ENCODE results near the gene HIVEP1.
A peak's percentile ranks its signal among the peaks of the same experiment; 100 is the strongest.

The HIVEP1 gene

DNA sequence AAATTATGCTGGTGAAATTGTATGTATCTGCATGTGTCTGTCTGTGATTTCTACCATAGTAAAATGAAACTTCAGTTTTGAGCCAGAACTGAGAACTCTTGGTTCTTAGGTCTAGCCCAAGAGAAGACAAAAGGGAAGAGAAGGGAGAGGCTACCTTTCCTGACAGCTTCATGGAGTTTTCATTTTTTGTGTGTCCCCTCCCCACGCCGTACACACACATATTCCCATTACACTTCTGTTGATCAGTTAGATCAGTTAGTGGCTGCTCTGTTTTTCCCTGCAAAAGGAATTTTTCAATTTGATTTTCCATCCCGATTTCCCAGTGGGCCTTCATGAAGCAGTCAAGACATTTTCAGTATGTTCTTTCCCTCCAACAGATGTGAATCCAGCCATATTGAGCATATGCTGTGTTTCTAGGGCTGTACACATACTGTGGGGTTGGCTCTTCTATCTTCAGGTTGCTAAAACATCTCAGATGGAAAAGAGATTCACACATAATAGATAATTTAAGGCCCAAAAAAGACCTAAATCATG is 52.5 kb downstream of the HIVEP1 start:
- no peak for DNase-seq (ENCODE audit: low read depth)
- H3K4me3 ChIP-seq (ENCODE audit: control insufficient read depth, low read depth, low read length): no peak overlapping the region
- TF ChIP-seq, protein P1, sequence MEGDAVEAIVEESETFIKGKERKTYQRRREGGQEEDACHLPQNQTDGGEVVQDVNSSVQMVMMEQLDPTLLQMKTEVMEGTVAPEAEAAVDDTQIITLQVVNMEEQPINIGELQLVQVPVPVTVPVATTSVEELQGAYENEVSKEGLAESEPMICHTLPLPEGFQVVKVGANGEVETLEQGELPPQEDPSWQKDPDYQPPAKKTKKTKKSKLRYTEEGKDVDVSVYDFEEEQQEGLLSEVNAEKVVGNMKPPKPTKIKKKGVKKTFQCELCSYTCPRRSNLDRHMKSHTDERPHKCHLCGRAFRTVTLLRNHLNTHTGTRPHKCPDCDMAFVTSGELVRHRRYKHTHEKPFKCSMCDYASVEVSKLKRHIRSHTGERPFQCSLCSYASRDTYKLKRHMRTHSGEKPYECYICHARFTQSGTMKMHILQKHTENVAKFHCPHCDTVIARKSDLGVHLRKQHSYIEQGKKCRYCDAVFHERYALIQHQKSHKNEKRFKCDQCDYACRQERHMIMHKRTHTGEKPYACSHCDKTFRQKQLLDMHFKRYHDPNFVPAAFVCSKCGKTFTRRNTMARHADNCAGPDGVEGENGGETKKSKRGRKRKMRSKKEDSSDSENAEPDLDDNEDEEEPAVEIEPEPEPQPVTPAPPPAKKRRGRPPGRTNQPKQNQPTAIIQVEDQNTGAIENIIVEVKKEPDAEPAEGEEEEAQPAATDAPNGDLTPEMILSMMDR (conservative IDR thresholded peaks at IDR 0.05; ENCODE audit: control insufficient read depth, insufficient read depth, low read depth, low read length): no peak

DNA sequence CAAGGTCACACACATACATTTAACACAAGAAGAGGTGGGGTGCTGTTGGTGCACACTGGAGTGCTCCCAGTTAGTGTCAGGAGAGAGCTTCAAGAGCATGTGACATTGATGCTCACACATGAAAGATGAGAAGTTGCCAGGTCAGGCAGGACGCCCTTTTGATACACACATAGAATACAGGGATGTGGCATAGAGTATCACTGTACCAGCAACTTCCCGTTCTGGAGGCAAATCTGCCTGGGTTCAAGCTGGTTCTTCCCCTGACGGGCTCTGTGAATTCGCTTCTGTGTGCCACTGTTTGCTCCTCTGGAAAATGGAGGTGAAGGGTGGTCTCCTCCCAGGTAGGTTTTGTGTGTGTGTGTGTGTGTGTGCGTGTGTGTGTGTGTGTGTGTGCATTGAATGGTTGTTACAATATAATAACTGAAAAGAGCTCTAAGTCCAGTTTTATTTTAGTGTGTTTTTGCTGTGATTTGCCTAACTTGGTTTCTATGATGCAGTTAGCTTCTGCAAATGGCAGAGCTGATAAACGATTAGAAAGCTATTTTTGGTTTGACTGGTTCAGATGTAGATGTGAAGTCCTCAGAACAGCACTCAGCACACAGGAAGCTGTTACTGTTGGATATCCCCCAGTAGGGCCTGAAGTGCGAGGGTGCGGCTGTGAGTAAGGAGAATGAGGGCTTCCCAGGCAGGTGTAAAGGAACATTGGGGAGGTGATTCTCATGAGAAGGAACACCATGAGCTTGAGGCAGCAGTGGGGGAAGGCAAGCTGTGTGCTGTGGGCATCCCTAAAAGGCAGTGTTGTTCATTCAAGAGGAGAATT is 53.4 kb downstream of the HIVEP1 start:
- DNase-seq (ENCODE audit: low read depth): no peak
- no peak overlapping the region for H3K4me3 ChIP-seq (ENCODE audit: control insufficient read depth, low read depth, low read length)
- TF ChIP-seq, protein P1 (conservative IDR thresholded peaks at IDR 0.05; ENCODE audit: control insufficient read depth, insufficient read depth, low read depth, low read length): no peak

DNA sequence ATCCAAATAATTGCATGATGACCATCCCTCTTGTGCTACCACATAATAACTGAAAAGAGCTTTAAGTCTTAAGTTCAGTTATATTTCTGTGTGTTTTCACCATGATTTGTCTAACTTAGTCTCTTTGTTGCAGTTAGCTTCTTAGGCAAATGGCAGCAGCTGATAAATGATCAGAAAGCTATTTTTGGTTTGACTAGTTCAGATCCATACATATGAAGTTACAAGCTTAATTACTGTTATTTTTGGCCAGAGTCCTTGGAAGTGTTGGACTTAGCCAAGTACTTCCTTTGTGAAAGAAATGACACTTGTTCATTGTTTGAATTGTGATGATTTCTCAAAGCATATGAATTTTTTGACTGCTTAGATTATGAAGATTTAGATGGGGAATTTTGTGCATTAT is 54.2 kb downstream of the HIVEP1 start:
- DNase-seq (ENCODE audit: low read depth): peak; percentile 50
- H3K4me3 ChIP-seq (ENCODE audit: control insufficient read depth, low read depth, low read length): no peak overlapping the region
- TF ChIP-seq, protein P1 (conservative IDR thresholded peaks at IDR 0.05; ENCODE audit: control insufficient read depth, insufficient read depth, low read depth, low read length): no peak

DNA sequence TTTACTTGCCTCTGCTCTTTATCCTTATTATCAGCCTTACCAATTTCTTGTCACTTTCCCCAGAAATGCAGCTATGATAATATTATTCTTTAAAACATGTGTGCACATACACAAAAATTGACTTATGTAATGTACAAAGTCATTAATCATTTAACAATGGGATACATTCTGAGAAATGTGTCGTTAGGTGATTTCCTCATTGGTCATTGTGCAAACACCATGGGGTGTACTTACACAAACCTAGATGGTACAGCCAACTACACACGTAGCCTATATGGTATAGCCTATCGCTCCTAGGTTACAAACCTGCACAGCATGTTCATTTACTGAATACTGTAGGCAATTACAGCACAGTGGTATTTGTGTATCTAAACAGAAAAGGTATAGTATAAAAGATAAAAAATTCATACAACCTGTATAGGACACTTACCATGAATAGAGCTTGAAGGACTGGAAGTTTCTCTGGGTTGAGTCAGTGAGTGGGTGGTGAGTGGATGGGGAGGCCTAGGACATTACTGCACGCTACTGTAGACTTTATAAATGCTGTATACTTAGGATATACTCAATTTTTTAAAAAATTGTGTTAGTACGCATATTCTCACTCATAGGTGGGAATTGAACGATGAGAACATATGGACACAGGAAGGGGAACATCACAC is 56.9 kb downstream of the HIVEP1 start:
- DNase-seq (ENCODE audit: low read depth): no peak
- TF ChIP-seq, protein P1 (conservative IDR thresholded peaks at IDR 0.05; ENCODE audit: control insufficient read depth, insufficient read depth, low read depth, low read length): no peak
- H3K4me3 ChIP-seq (ENCODE audit: control insufficient read depth, low read depth, low read length): no peak overlapping the region

DNA sequence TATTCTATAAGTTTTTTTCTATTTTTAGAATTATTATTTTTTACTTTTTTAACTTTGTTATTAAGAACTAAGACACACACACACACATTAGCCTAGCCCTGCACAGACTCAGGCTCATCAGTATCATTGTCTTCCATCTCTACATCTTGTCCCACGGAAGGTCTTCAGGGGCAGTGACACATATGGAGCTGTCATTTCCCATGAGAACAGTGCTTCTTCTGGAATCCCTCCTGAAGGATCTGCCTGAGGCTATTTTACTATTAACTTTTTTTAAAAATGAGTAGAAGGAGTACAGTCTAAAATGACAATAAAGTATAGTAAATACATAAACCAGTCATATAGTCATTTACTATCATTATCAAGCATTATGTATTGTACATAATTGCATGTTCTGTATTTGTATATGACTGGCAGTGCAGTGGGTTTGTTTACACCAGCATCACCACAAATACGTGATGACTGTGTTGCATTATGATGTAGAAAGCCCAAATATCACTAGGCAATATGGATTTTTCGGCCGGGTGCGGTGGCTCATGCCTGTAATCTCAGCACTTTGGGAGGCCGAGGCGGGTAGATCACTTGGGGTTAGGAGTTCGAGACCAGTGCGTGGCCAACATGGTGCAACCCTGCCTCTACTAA is 57.9 kb downstream of the HIVEP1 start:
- no peak for DNase-seq (ENCODE audit: low read depth)
- TF ChIP-seq, protein P1 (conservative IDR thresholded peaks at IDR 0.05; ENCODE audit: control insufficient read depth, insufficient read depth, low read depth, low read length): no peak

DNA sequence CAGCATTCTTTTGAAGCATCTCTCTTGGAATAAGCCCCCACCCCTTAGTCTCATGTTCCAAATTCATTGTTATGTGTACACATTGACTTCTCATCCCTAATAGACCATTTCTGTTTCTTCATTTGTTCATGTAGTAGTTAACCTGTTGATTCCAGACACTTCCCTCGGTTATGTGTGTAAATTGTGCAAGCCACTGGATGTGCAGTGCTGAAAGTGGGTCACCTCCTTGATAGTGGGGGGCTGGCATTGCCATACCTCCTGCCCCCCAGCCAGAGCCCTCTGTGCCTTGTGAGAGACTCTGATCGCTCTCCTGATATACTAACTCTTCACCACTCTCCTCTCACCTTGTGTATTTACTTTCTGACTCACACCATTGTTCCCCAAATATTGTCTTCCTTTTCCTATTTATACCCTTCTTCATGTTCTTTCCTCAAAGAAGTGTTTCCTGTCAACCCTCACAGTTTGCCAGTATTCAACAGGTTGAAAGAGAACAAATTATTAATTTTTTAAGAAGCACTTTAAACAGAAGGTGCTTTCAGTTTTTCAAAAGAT is 59.0 kb downstream of the HIVEP1 start:
- TF ChIP-seq, protein P1 (conservative IDR thresholded peaks at IDR 0.05; ENCODE audit: control insufficient read depth, insufficient read depth, low read depth, low read length): no peak
- DNase-seq (ENCODE audit: low read depth): no peak

More for the DNA sequence above, 57.9 kb downstream of the HIVEP1 start:
- no peak overlapping the region for H3K4me3 ChIP-seq (ENCODE audit: control insufficient read depth, low read depth, low read length)

More for the DNA sequence above, 59.0 kb downstream of the HIVEP1 start:
- no peak overlapping the region for H3K4me3 ChIP-seq (ENCODE audit: control insufficient read depth, low read depth, low read length)

Data from fibroblast of mammary gland (primary cell).